ENCODE data around the gene THSD4.

DNA sequence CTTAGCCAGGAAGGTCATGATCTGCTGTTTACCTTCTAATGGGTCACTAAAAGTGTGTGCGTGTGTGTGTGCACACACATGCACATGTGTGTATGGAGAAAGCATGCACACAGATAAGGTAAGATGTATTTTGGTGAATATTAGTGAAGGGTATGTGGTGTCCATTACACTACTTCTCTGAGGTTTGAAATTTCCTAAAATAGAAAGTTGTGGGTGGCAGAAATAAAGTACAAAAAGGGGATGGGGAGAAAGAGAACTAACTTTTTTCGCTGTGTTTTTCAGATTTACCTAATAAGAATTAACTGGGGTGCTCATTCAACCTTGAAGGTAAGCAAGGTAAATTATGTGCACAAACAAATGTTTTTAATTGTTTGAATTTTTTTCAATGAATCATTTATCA is 670.7 kb downstream of the THSD4 start:
- TF ChIP-seq, protein P1, sequence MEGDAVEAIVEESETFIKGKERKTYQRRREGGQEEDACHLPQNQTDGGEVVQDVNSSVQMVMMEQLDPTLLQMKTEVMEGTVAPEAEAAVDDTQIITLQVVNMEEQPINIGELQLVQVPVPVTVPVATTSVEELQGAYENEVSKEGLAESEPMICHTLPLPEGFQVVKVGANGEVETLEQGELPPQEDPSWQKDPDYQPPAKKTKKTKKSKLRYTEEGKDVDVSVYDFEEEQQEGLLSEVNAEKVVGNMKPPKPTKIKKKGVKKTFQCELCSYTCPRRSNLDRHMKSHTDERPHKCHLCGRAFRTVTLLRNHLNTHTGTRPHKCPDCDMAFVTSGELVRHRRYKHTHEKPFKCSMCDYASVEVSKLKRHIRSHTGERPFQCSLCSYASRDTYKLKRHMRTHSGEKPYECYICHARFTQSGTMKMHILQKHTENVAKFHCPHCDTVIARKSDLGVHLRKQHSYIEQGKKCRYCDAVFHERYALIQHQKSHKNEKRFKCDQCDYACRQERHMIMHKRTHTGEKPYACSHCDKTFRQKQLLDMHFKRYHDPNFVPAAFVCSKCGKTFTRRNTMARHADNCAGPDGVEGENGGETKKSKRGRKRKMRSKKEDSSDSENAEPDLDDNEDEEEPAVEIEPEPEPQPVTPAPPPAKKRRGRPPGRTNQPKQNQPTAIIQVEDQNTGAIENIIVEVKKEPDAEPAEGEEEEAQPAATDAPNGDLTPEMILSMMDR (IDR thresholded peaks at IDR 0.05), result no peak
- TF ChIP-seq, protein P2, sequence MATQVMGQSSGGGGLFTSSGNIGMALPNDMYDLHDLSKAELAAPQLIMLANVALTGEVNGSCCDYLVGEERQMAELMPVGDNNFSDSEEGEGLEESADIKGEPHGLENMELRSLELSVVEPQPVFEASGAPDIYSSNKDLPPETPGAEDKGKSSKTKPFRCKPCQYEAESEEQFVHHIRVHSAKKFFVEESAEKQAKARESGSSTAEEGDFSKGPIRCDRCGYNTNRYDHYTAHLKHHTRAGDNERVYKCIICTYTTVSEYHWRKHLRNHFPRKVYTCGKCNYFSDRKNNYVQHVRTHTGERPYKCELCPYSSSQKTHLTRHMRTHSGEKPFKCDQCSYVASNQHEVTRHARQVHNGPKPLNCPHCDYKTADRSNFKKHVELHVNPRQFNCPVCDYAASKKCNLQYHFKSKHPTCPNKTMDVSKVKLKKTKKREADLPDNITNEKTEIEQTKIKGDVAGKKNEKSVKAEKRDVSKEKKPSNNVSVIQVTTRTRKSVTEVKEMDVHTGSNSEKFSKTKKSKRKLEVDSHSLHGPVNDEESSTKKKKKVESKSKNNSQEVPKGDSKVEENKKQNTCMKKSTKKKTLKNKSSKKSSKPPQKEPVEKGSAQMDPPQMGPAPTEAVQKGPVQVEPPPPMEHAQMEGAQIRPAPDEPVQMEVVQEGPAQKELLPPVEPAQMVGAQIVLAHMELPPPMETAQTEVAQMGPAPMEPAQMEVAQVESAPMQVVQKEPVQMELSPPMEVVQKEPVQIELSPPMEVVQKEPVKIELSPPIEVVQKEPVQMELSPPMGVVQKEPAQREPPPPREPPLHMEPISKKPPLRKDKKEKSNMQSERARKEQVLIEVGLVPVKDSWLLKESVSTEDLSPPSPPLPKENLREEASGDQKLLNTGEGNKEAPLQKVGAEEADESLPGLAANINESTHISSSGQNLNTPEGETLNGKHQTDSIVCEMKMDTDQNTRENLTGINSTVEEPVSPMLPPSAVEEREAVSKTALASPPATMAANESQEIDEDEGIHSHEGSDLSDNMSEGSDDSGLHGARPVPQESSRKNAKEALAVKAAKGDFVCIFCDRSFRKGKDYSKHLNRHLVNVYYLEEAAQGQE (IDR thresholded peaks at IDR 0.05; ENCODE audit: insufficient read depth in 1 of 2, low read depth in 2 of 2, low read length in 1 of 2), result no peak
